COR-L47 (cell line): ENCODE measurements around the gene FAM25C.
"Not testable (repeated sequence)": the region's sequence is repeated elsewhere in the genome, so short reads cannot be mapped to it uniquely, and the experiment has no call there.

Source experiments
- DNase-seq: peaks from one replicate; lab custom pipeline; 2025; lab: John Stamatoyannopoulos, UW

The FAM25C gene

GRCh38 chr10:47957158-47957557 is 42.4 kb downstream of the FAM25C start:
- not testable (repeated sequence) for DNase-seq

- DNase-seq, result not testable (repeated sequence)
Observed at GRCh38 chr10:47947424-47947823, 52.2 kb downstream of the FAM25C start.
